ENCODE results near the gene STAP1. TPM values are rescaled to one million over a fixed set of nuclear protein-coding genes. Genes with fewer than 3 reads are reported as not detected.

Gene STAP1
- total and polyA plus RNA-seq, 2 of the 8 experiments (the other 6 are each of a cell fraction or from before 2014, with no cell fraction given), result not detected

GRCh38 chr4:67581913-67582312 is 23.4 kb downstream of the STAP1 start (continued):
- TF ChIP-seq RBBP5 (IDR thresholded peaks at IDR 0.05; ENCODE audit: borderline replicate concordance, low read depth, low read length), result no peak
- TF ChIP-seq YY1 (IDR thresholded peaks at IDR 0.05; ENCODE audit: low read depth, low read length), result no peak
- no peak for TF ChIP-seq SRF (IDR thresholded peaks at IDR 0.05; ENCODE audit: low read depth, low read length)

Measured in H1 (cell line).